Mesenteric fat pad (tissue), 1 donor: ENCODE results near the gene HPD. TPM values are rescaled to one million over a fixed set of nuclear protein-coding genes. Genes with fewer than 3 reads are reported as not detected.
A peak's percentile ranks its signal among the peaks of the same experiment; 100 is the strongest.

Source experiments
- DNase-seq: peaks from one replicate; pipeline ENCODE4 v3.0.0-alpha.2; 2020; ENCODE audit warnings: low spot score
- total RNA-seq: library from RNA; stranded (reverse); fragmentation: NEBNext Ultra II Directional; extraction: Animal tissue kit (Norgen Biotek cat#: 25700); gene quantifications from one replicate; pipeline ENCODE4 v1.2.1, GENCODE V29; 2021
- donor health status: DM: yes; HTN: yes; CAD: no.

Gene HPD
- total RNA-seq, 1 donor from 2014 or later = 2.2 TPM

GRCh38 chr12:121811434-121812319 lies 47.0 kb downstream of the HPD start:
- peak; percentile 92 for DNase-seq

- DNase-seq = no peak
These were observed 47.7 kb downstream of the HPD start for GRCh38 chr12:121810833-121811433.

DNA sequence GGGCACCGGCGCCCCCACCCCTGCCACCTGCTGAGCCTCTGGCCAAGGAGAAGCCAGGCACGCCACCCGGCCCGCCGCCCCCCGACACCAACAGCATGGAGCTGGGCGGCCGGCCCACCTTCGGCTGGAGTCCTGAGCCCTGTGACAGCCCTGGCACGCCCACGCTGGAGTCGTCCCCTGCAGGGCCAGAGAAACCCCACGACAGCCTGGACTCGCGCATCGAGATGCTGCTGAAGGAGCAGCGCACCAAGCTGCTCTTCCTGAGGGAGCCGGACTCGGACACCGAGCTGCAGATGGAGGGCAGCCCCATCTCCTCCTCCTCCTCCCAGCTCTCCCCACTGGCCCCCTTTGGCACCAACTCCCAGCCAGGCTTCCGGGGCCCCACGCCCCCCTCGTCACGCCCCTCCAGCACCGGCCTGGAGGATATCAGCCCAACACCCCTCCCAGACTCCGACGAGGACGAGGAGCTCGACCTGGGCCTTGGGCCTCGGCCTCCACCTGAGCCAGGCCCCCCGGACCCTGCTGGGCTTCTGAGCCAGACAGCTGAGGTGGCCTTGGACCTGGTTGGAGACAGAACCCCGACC lies 48.3 kb downstream of the HPD start:
- DNase-seq = no peak

- no peak for DNase-seq
These were observed 48.9 kb downstream of the HPD start for GRCh38 chr12:121809712-121810116.

- no peak for DNase-seq
These were observed 50.0 kb downstream of the HPD start for GRCh38 chr12:121808623-121809022.

DNA sequence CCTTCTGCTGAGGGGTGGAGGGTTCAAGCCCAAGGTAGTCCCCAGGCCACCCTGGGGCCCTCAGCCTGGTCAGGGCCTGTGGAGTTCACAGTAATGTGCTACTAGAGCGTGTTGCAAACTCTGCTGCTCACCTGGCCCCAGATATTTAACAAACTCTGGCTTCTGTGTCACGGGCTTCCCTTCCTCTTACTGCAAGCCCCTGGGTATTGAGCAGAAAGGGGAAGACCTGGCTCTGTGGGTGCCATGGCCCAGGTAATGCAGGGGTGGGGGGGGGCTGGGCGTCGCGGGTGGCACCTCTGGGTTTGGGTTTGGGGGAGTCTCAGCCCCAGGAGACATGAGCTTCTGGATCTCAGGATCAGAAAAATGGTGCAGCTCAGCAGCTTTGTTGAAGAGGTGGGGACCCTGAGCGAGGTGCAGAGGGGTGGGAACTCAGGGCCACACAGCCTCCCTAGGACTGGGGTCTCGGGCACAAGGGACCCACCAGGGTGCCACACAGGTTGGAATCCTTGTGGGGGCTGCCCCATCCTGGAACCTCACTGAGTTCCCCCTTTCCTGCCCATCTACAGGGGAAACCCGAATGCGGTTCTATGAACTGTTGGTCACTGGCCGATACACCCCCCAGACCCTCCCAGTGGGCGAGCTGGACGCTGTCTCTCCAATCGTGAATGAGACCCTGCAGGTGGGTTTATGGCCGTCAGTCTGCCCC lies 50.9 kb downstream of the HPD start:
- DNase-seq = no peak

GRCh38 chr12:121806546-121807423 lies 51.9 kb downstream of the HPD start:
- no peak for DNase-seq

GRCh38 chr12:121806009-121806545 lies 52.6 kb downstream of the HPD start:
- no peak for DNase-seq

DNA sequence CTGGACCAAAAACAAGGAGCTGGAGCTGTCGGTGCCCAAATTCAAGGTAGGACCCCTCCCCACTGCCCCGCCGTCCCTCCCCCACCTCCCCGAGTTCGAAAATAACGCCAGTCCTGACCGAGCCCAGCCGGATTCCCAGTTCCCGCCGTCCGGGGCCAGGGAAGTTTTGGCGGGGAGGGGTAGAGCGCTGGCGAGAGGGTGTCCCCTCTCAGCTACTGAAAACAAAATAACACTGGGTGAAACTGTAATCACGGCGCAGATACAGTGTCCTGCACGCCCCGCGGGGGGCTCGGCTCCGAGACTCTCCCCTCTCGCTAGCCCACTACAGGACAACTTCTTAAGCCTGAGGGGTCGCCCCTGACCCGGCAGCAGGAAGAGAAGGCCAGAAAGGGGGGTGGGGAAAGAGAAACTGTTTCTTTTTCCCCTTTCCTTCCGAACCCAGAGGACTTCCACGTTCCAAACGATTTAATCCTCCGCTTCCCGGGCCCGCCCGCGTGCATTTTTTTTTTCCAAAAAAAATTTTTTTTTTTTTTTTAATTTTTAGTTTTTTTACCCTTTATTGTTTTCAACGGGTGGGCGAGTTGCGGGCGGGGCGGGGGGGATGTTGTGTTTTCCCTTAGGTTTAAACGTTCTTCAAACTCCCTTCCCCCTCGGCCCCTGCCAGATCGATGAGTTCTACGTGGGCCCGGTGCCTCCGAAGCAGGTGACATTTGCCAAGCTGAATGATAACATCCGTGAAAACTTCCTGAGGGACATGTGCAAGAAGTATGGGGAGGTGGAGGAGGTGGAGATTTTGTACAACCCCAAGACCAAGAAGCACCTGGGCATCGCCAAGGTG lies 53.3 kb downstream of the HPD start:
- no peak for DNase-seq

DNA sequence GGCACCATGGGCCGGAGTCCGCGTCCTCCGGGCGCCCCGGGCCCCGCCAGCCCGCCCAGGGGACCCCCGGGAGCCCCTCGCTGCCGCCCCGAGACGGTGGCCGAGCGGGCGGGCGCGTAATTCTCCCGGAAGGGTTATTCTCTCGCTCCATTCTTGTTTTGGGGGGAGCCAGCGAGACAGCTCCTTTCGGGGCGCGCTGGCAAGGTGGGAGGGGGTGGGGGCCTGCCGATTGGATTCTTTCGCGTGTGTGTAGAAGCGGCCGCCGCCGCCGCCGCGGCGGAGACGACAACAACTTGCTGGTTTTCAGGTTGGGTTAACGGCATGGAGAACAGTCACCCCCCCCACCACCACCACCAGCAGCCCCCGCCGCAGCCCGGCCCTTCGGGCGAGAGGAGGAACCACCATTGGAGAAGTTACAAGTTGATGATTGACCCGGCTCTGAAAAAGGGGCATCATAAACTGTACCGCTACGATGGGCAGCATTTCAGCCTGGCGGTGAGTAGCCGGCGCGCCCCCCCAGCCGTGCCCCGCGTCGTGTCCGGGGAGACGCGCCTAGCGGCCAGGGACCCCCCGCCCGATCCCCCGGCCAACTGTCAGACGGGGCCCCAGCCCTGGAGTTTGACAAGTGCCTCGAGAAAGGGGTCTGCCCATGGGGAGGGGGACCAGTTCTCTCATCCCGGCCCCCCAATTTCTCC lies 54.1 kb downstream of the HPD start:
- peak; percentile 92 for DNase-seq

GRCh38 chr12:121803861-121804416 lies 54.7 kb downstream of the HPD start, which contains the start of gene SETD1B:
SETD1B (plus strand) TSS chr12:121804009; CDS start chr12:121804738, 729 bp downstream.
- peak; percentile 89 for DNase-seq

GRCh38 chr12:121802843-121803698 lies 55.6 kb downstream of the HPD start:
- peak; percentile 95 for DNase-seq

GRCh38 chr12:121802485-121802842 lies 56.2 kb downstream of the HPD start:
- no peak for DNase-seq

GRCh38 chr12:121801595-121802484 lies 56.8 kb downstream of the HPD start:
- no peak for DNase-seq

GRCh38 chr12:121800694-121801594 lies 57.7 kb downstream of the HPD start:
- peak; percentile 89 for DNase-seq
